Measurements from ENCODE around the gene ROCK2.

GRCh38 chr2:11228692-11229091, 115.7 kb downstream of the ROCK2 start:
- TF ChIP-seq POLR2A (IDR thresholded peaks at IDR 0.05) (no peak), CTCF (IDR thresholded peaks at IDR 0.05 in 8 of 11, conservative IDR thresholded peaks at IDR 0.05 in 3 of 11) (no peak)
